Mesangial cell (primary cell): ENCODE measurements around the gene SLCO1B3. TPM values are rescaled to one million over a fixed set of nuclear protein-coding genes. Genes with fewer than 3 reads are reported as not detected.

Experiments used
- total RNA-seq: library from RNA; depleted of rRNA; stranded (reverse); fragments of >200 nt; gene quantifications from 2 replicates; pipeline ENCODE4 v1.2.3, GENCODE V29; 2015

SLCO1B3 gene
- not detected in 2 replicates for total RNA-seq

GRCh38 chr12:20810487-20810886 lies at the start of gene SLCO1B3:
Gene SLCO1B3 (plus strand): TSS chr12:20810705. CDS start chr12:20815739, 5,034 bp downstream.

Other genes starting within 250 kb of the SLCO1B3 start
- gene SLCO1C1, start 115.4 kb upstream of the SLCO1B3 start, total RNA-seq = 0.13 TPM in 1 of 2 replicates, not detected in the other